ENCODE measurements around the gene MED13L. TPM values are rescaled to one million over a fixed set of nuclear protein-coding genes. Genes with fewer than 3 reads are reported as not detected.

MED13L gene
- total RNA-seq, 1 experiment from 2014 or later, result 94.1 TPM

GRCh38 chr12:116068371-116068770 lies 209.1 kb downstream of the MED13L start:
- peaks cover 38% of the 10 kb centered on the region for H3K4me1 ChIP-seq (ENCODE audit: insufficient read depth, low read length, poor library complexity, severe bottlenecking)

GRCh38 chr12:116067892-116068291 lies 209.6 kb downstream of the MED13L start:
- intact Hi-C loops (cut with micrococcal nuclease; ENCODE audit: unreplicated experiment), result loop anchor here (5.0 kb wide), 1 partner anchor 209 kb away; the partner anchor contains the start of gene MED13L
- Histone ChIP-seq H3K27ac (ENCODE audit: low read depth, low read length, poor library complexity, severe bottlenecking) (no peak overlapping the region), H3K9me3 (ENCODE audit: low read depth, low read length, poor library complexity, severe bottlenecking) (no peaks in the 10 kb centered on the region), H3K27me3 (replicated peaks; ENCODE audit: insufficient read depth, low read depth, low read length, poor library complexity) (no peaks in the 10 kb centered on the region), H3K4me3 (ENCODE audit: low read depth, low read length, poor library complexity, severe bottlenecking) (no peak overlapping the region), H3K36me3 (ENCODE audit: insufficient read depth, low read length, poor library complexity, severe bottlenecking) (no peaks in the 10 kb centered on the region), H3K4me1 (ENCODE audit: insufficient read depth, low read length, poor library complexity, severe bottlenecking) (peaks cover 38% of the 10 kb centered on the region)
- no TSS peak for BruUV-seq (replicated peaks)
- TF ChIP-seq CTCF (conservative IDR thresholded peaks at IDR 0.05; ENCODE audit: low read depth, low read length) (no peak), EZH2 (IDR thresholded peaks at IDR 0.05; ENCODE audit: borderline replicate concordance, low read depth, low read length, poor library complexity, severe bottlenecking) (no peak)
- POLR2A ChIA-PET (ENCODE audit: low non-redundant PET), result no interaction called here
- CTCF ChIA-PET, result interaction anchor here (0.6 kb wide), 1 partner anchor 96 kb away, joined by 3 read pairs; no protein-coding TSS in a partner anchor
- no peak for DNase-seq (ENCODE audit: low spot score)

More at GRCh38 chr12:116068371-116068770, 209.1 kb downstream of the MED13L start:
- DNase-seq (ENCODE audit: low spot score), result no peak
- TF ChIP-seq EZH2 (IDR thresholded peaks at IDR 0.05; ENCODE audit: borderline replicate concordance, low read depth, low read length, poor library complexity, severe bottlenecking) (no peak), CTCF (conservative IDR thresholded peaks at IDR 0.05; ENCODE audit: low read depth, low read length) (no peak)
- CTCF ChIA-PET, result interaction anchor here (0.6 kb wide), 1 partner anchor 97 kb away, joined by 3 read pairs; no protein-coding TSS in a partner anchor
- no peaks in the 10 kb centered on the region for H3K27me3 ChIP-seq (replicated peaks; ENCODE audit: insufficient read depth, low read depth, low read length, poor library complexity)
- H3K9me3 ChIP-seq (ENCODE audit: low read depth, low read length, poor library complexity, severe bottlenecking), result no peaks in the 10 kb centered on the region
- intact Hi-C loops (cut with micrococcal nuclease; ENCODE audit: unreplicated experiment), result loop anchor here (5.0 kb wide), 1 partner anchor 209 kb away; the partner anchor contains the start of gene MED13L
- POLR2A ChIA-PET (ENCODE audit: low non-redundant PET), result no interaction called here
- no peak overlapping the region for H3K27ac ChIP-seq (ENCODE audit: low read depth, low read length, poor library complexity, severe bottlenecking)
- no TSS peak for BruUV-seq (replicated peaks)
- no peaks in the 10 kb centered on the region for H3K36me3 ChIP-seq (ENCODE audit: insufficient read depth, low read length, poor library complexity, severe bottlenecking)
- no peak overlapping the region for H3K4me3 ChIP-seq (ENCODE audit: low read depth, low read length, poor library complexity, severe bottlenecking)

- Histone ChIP-seq H3K27me3 (replicated peaks; ENCODE audit: insufficient read depth, low read depth, low read length, poor library complexity) (no peaks in the 10 kb centered on the region), H3K4me3 (ENCODE audit: low read depth, low read length, poor library complexity, severe bottlenecking) (no peak overlapping the region), H3K4me1 (ENCODE audit: insufficient read depth, low read length, poor library complexity, severe bottlenecking) (peaks cover 30% of the 10 kb centered on the region), H3K9me3 (ENCODE audit: low read depth, low read length, poor library complexity, severe bottlenecking) (no peaks in the 10 kb centered on the region), H3K27ac (ENCODE audit: low read depth, low read length, poor library complexity, severe bottlenecking) (no peak overlapping the region), H3K36me3 (ENCODE audit: insufficient read depth, low read length, poor library complexity, severe bottlenecking) (no peaks in the 10 kb centered on the region)
- intact Hi-C loops (cut with micrococcal nuclease; ENCODE audit: unreplicated experiment), result loop anchor here (5.0 kb wide), 1 partner anchor 211 kb away; the partner anchor contains the start of gene MED13L
- no TSS peak for BruUV-seq (replicated peaks)
- TF ChIP-seq EZH2 (IDR thresholded peaks at IDR 0.05; ENCODE audit: borderline replicate concordance, low read depth, low read length, poor library complexity, severe bottlenecking) (no peak), CTCF (conservative IDR thresholded peaks at IDR 0.05; ENCODE audit: low read depth, low read length) (peak; percentile 95)
- ChIA-PET CTCF (no interaction called here), POLR2A (ENCODE audit: low non-redundant PET) (no interaction called here)
- peak; percentile 66 for DNase-seq (ENCODE audit: low spot score)
Measured at GRCh38 chr12:116066381-116067230, 210.9 kb downstream of the MED13L start.

Measured in A673 (cell line).